Left lung (tissue), 10 donors: Measurements from ENCODE around the gene BCL3. TPM values are rescaled to one million over a fixed set of nuclear protein-coding genes. Genes with fewer than 3 reads are reported as not detected.

Experiments used
- ATAC-seq: fragments of 200-7000 bp; cut with Tn5 transposase; one replicate; pipeline ENCODE4 v1.9.1; 2020; ENCODE audit warnings: moderate library complexity
- DNase-seq, 4 donors: peaks; one replicate each; pipeline ENCODE4 v3.0.0-alpha.2; 2013 to 2020
- H3K27ac ChIP-seq, 2 donors: fragments of 200-600 bp; sonication (generic) in 1 of 2; one replicate each; pipeline versions ENCODE4 v1.5.0 to v1.8.0; 2020 to 2021
- H3K27me3 ChIP-seq, 2 donors: fragments of 200-600 bp; sonication (generic) in 1 of 2; one replicate each; pipeline versions ENCODE4 v1.5.0 to v1.8.0; 2020 to 2021
- H3K36me3 ChIP-seq, 2 donors: fragments of 200-600 bp; sonication (generic) in 1 of 2; one replicate each; pipeline versions ENCODE4 v1.5.0 to v1.8.0; 2020 to 2021
- H3K4me1 ChIP-seq, 2 donors: fragments of 200-600 bp; one replicate each; pipeline ENCODE4 v1.8.0; 2021
- H3K4me3 ChIP-seq, 2 donors: fragments of 200-600 bp; sonication (generic) in 1 of 2; one replicate each; pipeline versions ENCODE4 v1.5.0 to v1.8.0; 2020 to 2021; ENCODE audit warnings: mild to moderate bottlenecking in 1 of 2
- H3K9me3 ChIP-seq, 2 donors: fragments of 200-600 bp; sonication (generic) in 1 of 2; one replicate each; pipeline versions ENCODE4 v1.5.0 to v1.8.0; 2020 to 2021
- CTCF ChIP-seq, 2 donors: fragments of 200-600 bp; sonication (generic) in 1 of 2; IDR thresholded peaks; one replicate each; pipeline versions ENCODE4 v1.5.0 to v1.8.0; 2021; ENCODE audit warnings: antibody characterized with exemption in 2 of 2
- intact Hi-C, 2 donors: fragments of 100-400 bp; cut with DNase I; formaldehyde crosslinking; loops; one replicate each; pipeline versions ENCODE4 v1.11.2 to v1.14.2; 2022
- polyA plus RNA-seq, 6 donors: library from polyadenylated mRNA; unstranded; fragments of 120-200 nt; gene quantifications; one replicate each; pipeline ENCODE4 v1.2.1, GENCODE V29; 2013; ENCODE audit not compliant: insufficient read length in 6 of 6
- total RNA-seq, 2 donors: library from RNA; stranded (reverse); fragmentation: NEBNext Ultra II Directional; extraction: Animal tissue kit (Norgen Biotek cat#: 25700); gene quantifications; one replicate each; pipeline ENCODE4 v1.2.1, GENCODE V29; 2021
- donor health status: DM: no; HTN: yes; CAD: no.
- donor health status: DM: no; HTN: no; CAD: no.

Gene BCL3
- total and polyA plus RNA-seq, 8 donors: 7.3 to 79.9 (median 13.8) TPM

GRCh38 chr19:44737238-44738071 lies 11.1 kb upstream of the BCL3 start:
- H3K27me3 ChIP-seq: no peaks in the 10 kb centered on the region
- no peak overlapping the region for H3K4me3 ChIP-seq
- ATAC-seq (no peak), DNase-seq (no peak)
- peak overlapping the region in 1 of 2 donors; percentile 73 for H3K27ac ChIP-seq
- no peak for TF ChIP-seq CTCF (IDR thresholded peaks at IDR 0.05)
- H3K36me3 ChIP-seq: no peaks in the 10 kb centered on the region
- H3K4me1 ChIP-seq: peaks cover 27 to 71% of the 10 kb centered on the region in 2 donors
- intact Hi-C loops: no loop called here
- H3K9me3 ChIP-seq: no peaks in the 10 kb centered on the region

GRCh38 chr19:44738136-44738535 lies 10.4 kb upstream of the BCL3 start:
- Histone ChIP-seq H3K4me1 (peaks cover 34 to 78% of the 10 kb centered on the region in 2 donors), H3K36me3 (no peaks in the 10 kb centered on the region), H3K9me3 (no peaks in the 10 kb centered on the region), H3K27ac (peak overlapping the region in 1 of 2 donors; percentile 50), H3K27me3 (no peaks in the 10 kb centered on the region), H3K4me3 (no peak overlapping the region)
- no peak for TF ChIP-seq CTCF (IDR thresholded peaks at IDR 0.05)
- no peak for DNase-seq
- no peak for ATAC-seq
- intact Hi-C loops: no loop called here

GRCh38 chr19:44738603-44739558 lies 9.6 kb upstream of the BCL3 start:
- Histone ChIP-seq H3K27ac (peak overlapping the region in 1 of 2 donors; percentile 50), H3K4me1 (peaks cover 41 to 83% of the 10 kb centered on the region in 2 donors), H3K9me3 (no peaks in the 10 kb centered on the region), H3K4me3 (no peak overlapping the region), H3K27me3 (no peaks in the 10 kb centered on the region), H3K36me3 (no peaks in the 10 kb centered on the region)
- ATAC-seq (peak; percentile 3), DNase-seq (peak in 2 of 4 donors; percentile 70 to 83)
- TF ChIP-seq CTCF (IDR thresholded peaks at IDR 0.05): no peak
- intact Hi-C loops: no loop called here

GRCh38 chr19:44740351-44740824 lies 8.1 kb upstream of the BCL3 start:
- Histone ChIP-seq H3K27me3 (no peaks in the 10 kb centered on the region), H3K9me3 (no peaks in the 10 kb centered on the region), H3K27ac (peak overlapping the region; percentile 88 to 97), H3K4me3 (no peak overlapping the region), H3K36me3 (no peaks in the 10 kb centered on the region), H3K4me1 (peaks cover 49 to 93% of the 10 kb centered on the region in 2 donors)
- no peak for TF ChIP-seq CTCF (IDR thresholded peaks at IDR 0.05)
- intact Hi-C loops: no loop called here
- DNase-seq (peak in 1 of 4 donors; percentile 10), ATAC-seq (no peak)
